HUES48 (cell line): ENCODE data around the gene OR5B12.
"Not testable (repeated sequence)": the region's sequence is repeated elsewhere in the genome, so short reads cannot be mapped to it uniquely, and the experiment has no call there.

Experiments
- H3K27ac ChIP-seq: one replicate; pipeline ENCODE4 v1.7.0; 2013; ENCODE audit warnings: low read depth, low read length, inconsistent platforms
- H3K27me3 ChIP-seq: 2 replicates; pipeline ENCODE4 v1.6.1; 2013; ENCODE audit warnings: mild to moderate bottlenecking, low read length; ENCODE audit not compliant: control insufficient read depth, insufficient read depth
- H3K36me3 ChIP-seq: 2 replicates; pipeline ENCODE4 v1.6.1; 2013; ENCODE audit warnings: low read length; ENCODE audit not compliant: control insufficient read depth, insufficient read depth
- H3K4me1 ChIP-seq: 2 replicates; pipeline ENCODE4 v1.6.1; 2013; ENCODE audit warnings: mild to moderate bottlenecking, low read length; ENCODE audit not compliant: control insufficient read depth, insufficient read depth
- H3K4me3 ChIP-seq: 2 replicates; pipeline ENCODE4 v1.5.1; 2013; ENCODE audit warnings: mild to moderate bottlenecking, low read depth, low read length
- H3K9ac ChIP-seq: 2 replicates; pipeline ENCODE4 v1.6.1; 2013; ENCODE audit warnings: mild to moderate bottlenecking, low read depth, low read length, moderate library complexity
- H3K9me3 ChIP-seq: 2 replicates; pipeline ENCODE4 v1.6.1; 2013; ENCODE audit warnings: low read length; ENCODE audit not compliant: control insufficient read depth, insufficient read depth

The OR5B12 gene

GRCh38 chr11:58434217-58434616 is 7.8 kb downstream of the OR5B12 start:
- Histone ChIP-seq H3K36me3 (no peaks in the 10 kb centered on the region), H3K4me3 (no peak overlapping the region), H3K9ac (no peak overlapping the region), H3K27ac (no peak overlapping the region), H3K9me3 (peaks cover 10% of the 10 kb centered on the region; the same call in 1 of the 2 replicates), H3K27me3 (no peaks in the 10 kb centered on the region), H3K4me1 (no peaks in the 10 kb centered on the region)

DNA sequence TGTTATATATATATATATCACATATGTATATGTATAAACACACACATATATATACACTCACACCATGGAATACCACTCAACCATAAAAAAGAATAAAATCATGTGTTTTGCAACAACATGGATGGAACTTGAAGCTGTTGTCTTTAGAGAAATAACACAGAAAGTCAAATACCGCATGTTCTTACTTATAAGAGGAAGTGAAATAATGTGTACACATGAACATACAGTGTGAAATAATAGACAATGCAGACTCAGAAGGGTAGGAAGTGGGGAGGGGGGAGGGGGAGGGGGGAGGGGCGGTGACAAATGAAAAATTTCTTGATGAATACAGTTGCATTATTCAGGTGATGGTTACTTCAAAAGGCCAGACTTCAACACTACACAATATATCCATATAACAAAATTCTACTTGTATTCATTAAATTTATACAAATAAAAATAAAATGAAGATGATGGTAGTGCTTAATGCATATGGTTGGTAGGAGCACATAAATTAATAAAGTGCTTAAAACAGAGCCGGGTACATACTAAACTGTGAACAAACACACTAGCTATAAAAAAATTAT is 8.3 kb downstream of the OR5B12 start:
- no peak overlapping the region for H3K27ac ChIP-seq
- no peak overlapping the region for H3K4me3 ChIP-seq
- H3K9ac ChIP-seq = no peak overlapping the region
- H3K36me3 ChIP-seq = no peaks in the 10 kb centered on the region
- H3K27me3 ChIP-seq = no peaks in the 10 kb centered on the region
- H3K9me3 ChIP-seq = peaks cover 10% of the 10 kb centered on the region; the same call in 1 of the 2 replicates
- H3K4me1 ChIP-seq = no peaks in the 10 kb centered on the region

GRCh38 chr11:58429273-58429672 is 12.8 kb downstream of the OR5B12 start:
- Histone ChIP-seq H3K9me3 (no peaks in the 10 kb centered on the region), H3K4me3 (no peak overlapping the region), H3K4me1 (peaks cover 10% of the 10 kb centered on the region), H3K9ac (no peak overlapping the region), H3K36me3 (no peaks in the 10 kb centered on the region), H3K27ac (no peak overlapping the region), H3K27me3 (no peaks in the 10 kb centered on the region)

DNA sequence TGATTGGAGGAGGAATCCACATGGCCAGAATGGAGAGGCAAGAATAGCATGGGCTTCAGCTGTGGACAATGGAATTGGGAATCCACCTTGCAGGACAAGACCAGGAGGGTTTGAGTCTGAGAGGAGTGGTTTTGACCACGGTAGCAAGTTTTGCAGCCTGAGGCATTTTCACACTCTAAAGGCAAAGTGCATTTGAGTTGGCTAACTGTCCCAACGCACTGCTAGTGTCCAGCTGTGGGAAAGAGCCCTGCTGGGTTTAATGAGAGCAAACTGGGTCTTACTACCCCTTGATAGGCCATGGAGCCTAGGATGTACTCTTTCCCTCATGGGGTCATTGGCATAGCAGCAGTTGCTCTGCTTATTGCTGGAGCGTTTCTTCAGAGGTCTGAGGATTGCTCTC is 14.0 kb downstream of the OR5B12 start, which contains the start of gene OR5B2:
Gene OR5B2, minus strand, starts transcription at position 101 of the 400 bp plus-strand sequence. CDS start 4,860 bp downstream, outside the sequence.
- Histone ChIP-seq H3K27me3 (no peaks in the 10 kb centered on the region), H3K9me3 (no peaks in the 10 kb centered on the region), H3K9ac (no peak within 1 kb of the TSS), H3K36me3 (no peaks in the 10 kb centered on the region), H3K27ac (no peak within 1 kb of the TSS), H3K4me1 (peaks cover 19% of the 10 kb centered on the region), H3K4me3 (no peak within 1 kb of the TSS)

DNA sequence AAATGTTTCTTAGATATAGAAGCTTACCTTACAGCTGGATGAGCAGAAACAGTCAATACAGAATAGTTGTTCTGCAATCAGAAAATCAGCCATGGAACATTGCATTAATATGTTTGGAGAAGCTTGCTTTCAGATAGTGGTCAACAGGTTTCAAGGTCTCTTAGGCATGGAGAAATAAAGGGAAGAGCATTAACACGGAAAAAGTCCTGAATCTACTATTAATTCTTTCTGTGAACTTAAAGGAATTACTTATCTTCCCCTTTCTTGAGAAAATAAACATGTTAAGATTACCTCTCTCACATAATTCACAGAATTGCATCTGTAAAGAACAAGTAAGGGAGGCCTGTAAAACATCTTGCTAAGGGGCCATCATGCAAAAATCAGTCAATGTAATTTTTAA is 35.3 kb downstream of the OR5B12 start, which contains the start of gene OR5B3:
Gene OR5B3, minus strand, starts transcription at position 101 of the 400 bp plus-strand sequence. CDS start 3,465 bp downstream, outside the sequence.
- Histone ChIP-seq H3K4me1 (no peaks in the 10 kb centered on the region), H3K9ac (no peak within 1 kb of the TSS), H3K36me3 (no peaks in the 10 kb centered on the region), H3K4me3 (no peak within 1 kb of the TSS), H3K9me3 (peaks cover 13% of the 10 kb centered on the region), H3K27ac (no peak within 1 kb of the TSS), H3K27me3 (no peaks in the 10 kb centered on the region)

- not testable (repeated sequence) for H3K9me3 ChIP-seq, H3K4me1 ChIP-seq, H3K9ac ChIP-seq, H3K4me3 ChIP-seq, H3K27me3 ChIP-seq, H3K36me3 ChIP-seq, H3K27ac ChIP-seq
Observed at GRCh38 chr11:58399622-58400021, 42.4 kb downstream of the OR5B12 start.

DNA sequence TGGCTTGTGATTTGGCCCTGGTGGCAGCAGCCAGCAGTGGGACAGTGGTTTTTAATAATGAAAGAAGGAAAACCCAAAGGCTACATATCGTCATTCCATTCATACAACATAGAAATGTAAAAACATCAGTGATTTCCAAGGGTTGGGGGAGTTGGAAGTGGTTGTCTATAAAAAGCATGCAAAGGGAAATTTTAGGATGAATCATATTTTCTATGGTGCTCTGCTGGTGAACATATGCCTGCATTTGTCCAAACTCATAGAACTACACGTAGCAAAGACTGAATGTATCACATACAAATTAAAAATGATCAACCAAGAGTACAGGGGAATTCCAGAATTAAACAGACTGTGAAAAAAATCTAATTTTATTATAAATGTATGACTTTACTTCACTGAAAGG is 46.5 kb downstream of the OR5B12 start:
- Histone ChIP-seq H3K27ac (no peak overlapping the region), H3K27me3 (no peaks in the 10 kb centered on the region), H3K36me3 (no peaks in the 10 kb centered on the region), H3K4me1 (no peaks in the 10 kb centered on the region), H3K4me3 (no peak overlapping the region), H3K9ac (no peak overlapping the region), H3K9me3 (peaks cover 14% of the 10 kb centered on the region)

GRCh38 chr11:58394195-58394594 is 47.8 kb downstream of the OR5B12 start:
- no peaks in the 10 kb centered on the region for H3K36me3 ChIP-seq
- no peaks in the 10 kb centered on the region for H3K27me3 ChIP-seq
- no peak overlapping the region for H3K9ac ChIP-seq
- no peak overlapping the region for H3K4me3 ChIP-seq
- no peaks in the 10 kb centered on the region for H3K4me1 ChIP-seq
- peaks cover 19% of the 10 kb centered on the region for H3K9me3 ChIP-seq
- no peak overlapping the region for H3K27ac ChIP-seq

- no peak overlapping the region for H3K9ac ChIP-seq
Observed at GRCh38 chr11:58392746-58393145, 49.3 kb downstream of the OR5B12 start.

GRCh38 chr11:58391879-58392278 is 50.2 kb downstream of the OR5B12 start:
- no peaks in the 10 kb centered on the region for H3K36me3 ChIP-seq
- H3K27ac ChIP-seq = no peak overlapping the region
- H3K4me1 ChIP-seq = no peaks in the 10 kb centered on the region
- no peaks in the 10 kb centered on the region for H3K27me3 ChIP-seq
- no peak overlapping the region for H3K4me3 ChIP-seq
- H3K9ac ChIP-seq = no peak overlapping the region
- peaks cover 20% of the 10 kb centered on the region for H3K9me3 ChIP-seq

More at GRCh38 chr11:58392746-58393145, 49.3 kb downstream of the OR5B12 start:
- Histone ChIP-seq H3K36me3 (no peaks in the 10 kb centered on the region), H3K27ac (no peak overlapping the region), H3K4me3 (no peak overlapping the region), H3K27me3 (no peaks in the 10 kb centered on the region), H3K4me1 (no peaks in the 10 kb centered on the region), H3K9me3 (peaks cover 20% of the 10 kb centered on the region)

DNA sequence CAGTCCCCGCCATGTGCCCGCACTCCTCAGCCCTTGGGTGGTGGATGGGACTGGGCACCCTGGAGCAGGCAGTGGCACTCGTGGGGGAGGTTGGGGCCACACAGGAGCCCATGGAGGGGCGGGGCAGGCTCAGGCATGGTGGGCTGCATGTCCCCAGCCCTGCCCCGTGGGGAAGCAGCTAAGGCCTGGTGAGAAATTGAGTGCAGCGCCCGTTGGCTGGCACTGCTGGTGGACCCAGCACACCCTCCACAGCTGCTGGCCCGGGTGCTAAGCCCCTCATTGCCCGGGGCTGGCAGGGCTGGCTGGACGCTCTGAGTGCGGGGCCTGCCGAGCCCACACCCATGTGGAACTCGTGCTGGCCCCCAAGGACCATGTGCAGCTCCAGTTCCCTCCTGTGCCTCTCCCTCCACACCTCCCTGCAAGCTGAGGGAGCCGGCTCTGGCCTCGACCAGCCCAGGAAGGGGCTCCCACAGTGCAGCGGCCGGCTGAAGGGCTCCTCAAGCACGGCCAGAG is 51.4 kb downstream of the OR5B12 start:
- H3K9ac ChIP-seq = no peak overlapping the region

More for the DNA sequence above, 51.4 kb downstream of the OR5B12 start:
- no peak overlapping the region for H3K27ac ChIP-seq
- no peaks in the 10 kb centered on the region for H3K36me3 ChIP-seq
- peaks cover 19% of the 10 kb centered on the region for H3K9me3 ChIP-seq
- no peaks in the 10 kb centered on the region for H3K4me1 ChIP-seq
- H3K27me3 ChIP-seq = no peaks in the 10 kb centered on the region
- H3K4me3 ChIP-seq = no peak overlapping the region
